ENCODE data around the gene C8A.

Gene C8A

DNA sequence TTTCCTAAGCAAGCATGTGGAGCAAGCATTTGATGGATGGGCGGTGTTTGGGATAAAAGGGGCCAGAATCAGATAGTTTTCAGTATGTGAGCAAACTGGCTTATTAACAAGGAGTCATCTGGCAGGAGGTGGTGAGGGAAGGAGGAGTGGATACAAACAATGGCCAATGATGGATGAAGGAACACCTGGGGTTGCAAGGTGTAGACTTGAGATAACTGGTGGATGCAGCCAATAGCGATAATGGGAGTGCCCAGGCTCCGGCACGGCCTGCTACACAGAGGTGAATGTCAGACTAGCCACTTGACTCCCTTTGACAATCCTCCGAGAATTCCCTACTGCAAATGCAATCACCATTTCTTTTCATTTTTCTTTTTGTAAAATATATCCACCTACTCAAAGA lies 69.5 kb downstream of the C8A start:
- DNase-seq, result no peak

DNA sequence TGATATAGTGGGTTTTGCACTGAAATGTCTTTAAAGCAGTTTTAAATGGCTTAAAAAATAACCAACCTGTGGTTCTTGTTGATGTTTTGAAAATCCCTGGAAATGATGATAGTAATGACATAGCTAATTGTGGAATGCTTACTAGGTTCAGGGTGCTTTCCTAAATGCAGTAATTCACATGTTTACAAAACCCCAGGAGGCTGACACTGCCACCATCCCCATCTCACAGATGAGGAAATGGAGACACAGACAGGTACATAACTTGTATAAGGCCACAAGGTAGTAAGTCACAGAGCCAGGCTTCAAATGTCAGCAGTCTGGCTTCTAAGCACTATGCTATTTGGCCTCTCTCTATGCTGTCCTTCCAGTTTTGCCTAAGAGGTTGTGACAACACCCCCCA lies 70.6 kb downstream of the C8A start:
- DNase-seq, result no peak

DNA sequence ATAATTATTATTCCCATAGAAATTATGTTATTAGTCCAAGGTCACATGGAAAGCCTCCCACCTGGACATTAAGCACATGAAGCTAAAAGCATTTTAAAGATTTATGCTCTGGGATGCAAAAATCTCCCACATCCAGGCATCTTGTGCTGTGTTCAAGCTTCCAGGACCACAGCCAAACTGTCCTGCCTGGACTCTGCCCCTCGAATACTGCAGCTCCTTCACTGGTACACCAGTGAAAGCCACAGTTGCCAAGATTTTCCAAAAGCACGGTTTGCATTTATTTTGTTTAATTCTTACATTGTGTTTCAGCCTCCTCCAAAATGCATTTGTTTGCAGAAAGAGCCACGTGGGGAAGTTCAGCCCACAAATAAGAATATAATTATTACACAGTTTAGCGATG lies 72.6 kb downstream of the C8A start:
- no peak for DNase-seq

DNA sequence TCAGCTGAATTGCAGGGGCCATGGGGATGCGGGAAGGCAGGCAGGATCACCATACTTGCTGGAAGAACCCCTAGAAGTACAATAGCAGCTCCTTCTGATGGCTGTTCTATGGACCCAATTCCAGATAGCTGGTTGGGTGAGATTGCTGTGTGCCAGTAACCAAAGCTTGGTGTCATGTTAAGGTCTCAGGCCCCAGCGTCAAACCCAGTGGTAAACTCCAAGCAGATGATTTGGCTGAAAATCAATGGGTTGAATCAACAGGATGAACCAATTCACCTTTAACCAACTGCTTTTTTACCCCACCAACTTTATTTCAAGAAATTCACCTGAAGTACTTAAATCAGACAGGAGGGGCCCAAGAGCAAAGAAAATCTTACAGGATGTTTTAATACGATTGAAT lies 73.4 kb downstream of the C8A start:
- DNase-seq, result no peak

DNA sequence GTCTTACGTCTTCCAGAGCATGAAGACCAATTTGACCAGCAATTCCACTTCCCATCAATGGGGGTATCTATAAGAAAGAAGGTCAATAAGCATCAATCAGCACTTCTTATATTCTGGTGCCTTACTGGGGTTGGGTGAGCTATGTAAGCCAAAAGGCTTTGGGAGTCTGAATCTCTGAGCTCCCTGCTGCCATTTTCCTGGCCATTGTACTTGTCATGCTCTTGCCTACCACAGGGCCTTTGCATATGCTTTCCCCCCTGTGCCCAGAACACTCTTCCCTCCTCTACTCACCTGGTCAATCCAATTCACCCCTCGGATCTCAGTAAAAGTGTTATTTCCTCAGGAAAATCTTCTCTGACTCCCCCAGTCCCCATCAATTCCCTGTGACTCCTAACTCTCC lies 74.9 kb downstream of the C8A start:
- no peak for DNase-seq

DNA sequence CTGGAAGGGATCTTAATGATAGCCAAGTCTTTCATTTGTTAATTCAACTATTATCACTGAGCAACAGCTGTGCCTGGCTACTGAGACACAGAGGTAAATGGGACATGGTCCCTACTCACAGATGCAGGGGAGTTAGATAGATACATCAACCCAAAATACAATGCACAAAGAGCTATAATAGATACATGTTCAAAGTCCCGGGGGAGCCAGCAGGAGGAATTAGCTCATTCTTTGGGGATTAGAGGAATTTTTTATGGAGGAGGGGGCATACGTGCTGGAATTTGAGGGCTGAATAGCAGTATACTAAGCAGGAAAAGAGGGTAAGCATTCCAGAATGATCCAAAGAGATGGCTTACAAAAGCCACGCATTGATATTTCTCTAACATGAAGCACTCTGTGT lies 76.6 kb downstream of the C8A start:
- DNase-seq, result no peak

DNA sequence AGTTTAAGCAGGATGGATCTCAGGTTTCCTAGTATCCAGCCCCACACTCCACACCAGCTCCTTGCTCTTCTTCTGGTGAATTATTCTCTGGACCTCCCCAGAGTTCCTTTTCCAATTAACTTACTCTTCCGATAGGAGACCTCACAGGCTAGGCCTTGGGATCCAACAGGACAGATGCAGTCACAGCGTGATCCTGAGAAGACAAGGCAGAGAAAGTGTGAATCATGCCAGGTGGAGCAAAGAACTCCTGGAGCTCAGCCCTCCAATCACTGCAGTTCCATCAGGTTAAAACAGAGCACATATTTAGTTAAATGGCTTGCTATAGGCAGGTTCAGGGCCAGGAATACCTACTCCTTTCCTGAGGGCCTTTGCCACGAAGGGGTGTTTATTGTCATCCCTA lies 77.1 kb downstream of the C8A start:
- no peak for DNase-seq

DNA sequence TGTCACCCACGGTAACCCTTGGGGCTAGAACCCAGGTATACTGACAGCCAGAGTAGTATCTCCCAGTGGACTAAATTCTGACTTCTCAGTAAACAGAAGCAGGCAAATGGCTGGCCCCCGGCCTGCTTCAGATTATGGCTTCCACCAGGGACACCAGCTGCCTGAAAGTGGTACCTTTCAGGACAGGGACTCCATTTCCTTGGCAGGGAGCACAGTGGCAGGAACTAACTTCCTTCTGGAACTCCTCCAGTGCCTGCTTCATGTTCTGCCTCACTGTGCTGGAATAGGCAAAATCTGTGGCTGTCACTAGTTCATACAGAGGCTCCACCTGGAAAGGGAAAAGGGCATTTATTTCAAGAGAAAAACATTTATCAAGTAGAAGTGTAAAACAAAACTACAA lies 78.6 kb downstream of the C8A start:
- DNase-seq, result no peak

DNA sequence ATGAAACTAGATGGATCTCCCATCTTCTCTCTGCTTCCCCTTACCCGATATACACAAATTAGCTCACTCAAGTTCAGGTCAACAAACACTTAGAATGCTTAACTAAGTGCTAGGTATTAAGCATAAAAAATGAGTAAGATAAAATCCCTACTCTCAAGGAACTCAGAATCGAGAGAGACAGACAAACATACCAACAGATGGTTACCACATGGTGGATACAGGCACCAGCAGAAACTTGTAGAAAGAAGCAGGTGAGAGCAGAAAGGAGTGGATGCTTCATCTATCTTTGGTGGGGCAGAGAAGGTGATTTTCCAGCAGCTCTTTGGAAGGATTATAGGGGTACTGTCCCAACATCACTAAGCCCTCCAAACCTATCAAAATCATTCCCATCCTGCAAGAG lies 79.0 kb downstream of the C8A start:
- no peak for DNase-seq

DNA sequence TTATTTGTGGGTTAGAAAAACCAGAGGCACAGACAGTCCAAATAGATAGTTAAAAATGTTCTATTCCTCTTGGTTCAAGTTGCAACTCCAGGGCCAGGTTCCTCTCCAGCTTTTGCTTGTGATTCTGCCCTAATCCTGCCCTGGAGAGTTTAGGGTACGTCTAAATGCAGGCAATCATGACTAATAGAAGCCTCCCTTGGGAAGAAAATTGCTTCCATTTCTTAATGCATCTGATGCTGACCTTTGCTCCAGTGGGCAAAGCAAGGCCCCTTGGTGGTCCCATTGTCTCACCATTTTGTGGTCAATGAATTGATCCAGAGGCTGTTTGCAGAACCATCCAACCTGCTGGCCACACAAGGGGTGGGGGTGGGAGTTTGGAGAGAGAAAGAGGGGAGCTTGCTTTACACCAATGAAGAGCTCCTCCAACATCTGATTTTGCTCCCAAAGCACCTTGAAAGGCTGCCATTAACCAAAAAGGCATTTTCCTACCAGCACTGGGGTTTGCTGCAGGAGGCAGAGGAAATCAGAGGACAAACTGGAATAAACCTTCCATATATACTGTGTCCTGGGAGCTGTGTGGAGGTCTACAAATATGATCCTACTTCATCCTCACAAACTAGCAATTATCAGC lies 79.9 kb downstream of the C8A start:
- no peak for DNase-seq

DNA sequence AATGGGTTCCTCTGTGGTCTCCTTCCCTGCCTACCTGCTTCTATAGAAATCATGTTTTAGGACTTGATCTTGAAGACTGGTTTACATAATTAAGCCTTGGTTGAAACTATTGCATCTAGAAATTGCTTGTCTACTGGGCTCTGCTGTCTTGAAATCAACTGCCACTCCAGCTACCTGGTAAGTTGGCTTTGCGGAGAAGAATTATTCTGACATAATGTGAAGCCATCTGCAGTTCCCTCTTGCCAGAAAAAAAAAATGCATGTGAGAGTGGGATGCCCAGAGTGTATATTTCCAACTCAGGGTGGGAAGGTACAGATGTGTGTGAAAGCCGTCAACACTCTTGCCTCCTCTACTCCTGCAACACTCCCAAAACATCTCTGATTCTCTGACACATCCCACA lies 84.0 kb downstream of the C8A start:
- no peak for DNase-seq

DNA sequence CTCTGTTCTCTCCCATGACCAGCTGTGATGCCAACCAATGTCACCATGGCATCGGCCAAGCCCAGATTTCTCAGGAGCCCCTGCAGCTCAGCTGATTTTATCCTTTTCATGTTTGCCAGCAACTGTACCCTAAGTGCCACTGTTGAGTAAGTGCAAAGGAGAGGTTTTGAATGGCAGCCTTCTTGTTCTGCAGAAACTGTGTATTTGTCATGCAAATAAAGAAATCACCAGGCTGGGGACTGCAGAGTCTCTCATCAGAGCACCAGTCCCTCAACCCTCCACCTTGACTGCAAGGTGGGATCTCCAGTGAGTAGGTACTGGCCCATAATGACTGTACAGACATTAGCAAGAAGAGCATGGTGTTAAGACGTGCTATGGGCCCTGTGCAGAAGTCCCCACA lies 84.6 kb downstream of the C8A start:
- DNase-seq, result no peak

DNA sequence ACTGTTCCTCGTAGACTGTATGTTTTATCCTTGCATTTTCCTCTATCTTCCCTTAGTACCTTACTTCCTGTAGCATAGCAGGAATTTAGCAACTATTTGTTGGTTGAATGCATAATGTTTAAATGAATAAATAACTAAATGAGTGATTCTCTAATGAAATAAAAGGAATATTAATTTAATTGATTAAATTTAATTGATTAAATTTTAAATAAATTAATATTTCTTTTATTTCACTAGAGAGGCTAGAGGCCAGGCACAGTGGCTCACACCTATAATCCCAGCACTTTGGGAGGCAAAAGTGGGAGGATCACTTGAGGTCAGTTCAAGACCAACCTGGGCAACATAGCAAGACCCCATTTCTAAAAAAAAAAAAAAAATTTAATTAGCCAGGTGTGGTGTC lies 85.4 kb downstream of the C8A start:
- DNase-seq, result no peak

DNA sequence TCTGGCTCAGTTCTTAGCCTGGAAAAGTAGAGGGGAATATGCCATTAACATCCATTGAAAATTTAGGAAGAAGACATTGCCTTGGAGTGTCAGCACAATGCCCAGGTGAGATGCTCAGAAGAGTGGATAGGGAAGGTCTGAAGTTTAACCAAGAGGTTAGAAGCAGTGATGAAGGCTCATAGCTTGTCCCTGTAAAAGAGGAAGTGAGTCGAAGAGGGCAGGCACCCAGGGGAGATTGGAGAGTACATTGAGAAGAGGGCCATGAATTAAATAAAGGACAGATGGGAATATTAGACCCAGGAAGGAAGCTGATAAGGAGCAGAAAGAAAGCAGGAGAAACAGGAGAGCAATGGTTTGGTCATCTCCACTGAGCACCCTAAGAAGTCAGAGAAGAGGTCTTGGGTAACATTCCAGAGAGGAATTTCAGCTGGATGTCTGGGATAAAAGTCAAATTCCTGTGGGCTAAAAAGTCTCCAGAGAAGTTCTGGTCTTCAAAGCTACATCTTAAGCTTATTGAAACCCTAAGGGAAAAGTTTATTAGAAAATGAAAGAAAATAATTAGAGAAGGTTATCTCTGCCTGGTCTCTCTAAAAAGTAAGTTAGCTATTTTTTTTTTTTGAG lies 93.9 kb downstream of the C8A start:
- no peak for DNase-seq

DNA sequence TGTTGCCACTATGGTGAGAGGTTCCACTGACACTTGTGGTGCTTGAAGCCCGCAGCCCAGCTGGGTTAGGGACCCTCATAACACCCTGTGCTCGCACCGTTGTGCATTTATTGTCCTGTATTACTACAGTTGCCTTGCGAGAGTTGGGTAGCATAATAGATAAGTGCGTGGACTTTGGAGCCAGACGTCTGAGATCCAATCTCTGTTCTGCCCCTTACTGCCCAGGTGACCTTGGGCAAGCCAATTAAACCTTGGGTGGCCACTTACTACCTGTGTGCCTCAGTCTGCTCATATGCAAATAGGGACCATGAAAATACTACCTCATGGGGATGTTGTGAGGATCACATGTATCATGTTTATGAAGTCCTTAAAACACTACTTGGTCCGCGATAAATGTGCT lies 97.9 kb downstream of the C8A start:
- no peak for DNase-seq

DNA sequence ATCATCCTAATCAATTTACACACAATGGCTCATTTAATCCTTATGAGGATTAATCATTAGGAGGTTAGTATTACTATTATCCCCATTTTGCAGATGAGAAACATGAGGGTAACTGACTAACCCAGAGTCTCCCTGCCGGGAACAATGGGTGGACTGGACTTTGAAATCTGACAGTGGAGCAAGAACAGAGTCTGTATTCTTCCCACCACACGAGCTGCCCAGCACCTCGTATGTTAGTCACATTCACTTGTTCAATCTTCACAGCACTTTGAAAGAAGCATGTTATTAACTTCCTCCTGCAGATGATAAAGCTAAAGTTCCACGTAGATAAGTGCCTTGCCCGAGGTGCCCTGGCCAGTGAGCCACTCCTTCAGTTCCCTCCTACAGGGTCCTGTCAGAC lies 98.8 kb downstream of the C8A start:
- no peak for DNase-seq

DNA sequence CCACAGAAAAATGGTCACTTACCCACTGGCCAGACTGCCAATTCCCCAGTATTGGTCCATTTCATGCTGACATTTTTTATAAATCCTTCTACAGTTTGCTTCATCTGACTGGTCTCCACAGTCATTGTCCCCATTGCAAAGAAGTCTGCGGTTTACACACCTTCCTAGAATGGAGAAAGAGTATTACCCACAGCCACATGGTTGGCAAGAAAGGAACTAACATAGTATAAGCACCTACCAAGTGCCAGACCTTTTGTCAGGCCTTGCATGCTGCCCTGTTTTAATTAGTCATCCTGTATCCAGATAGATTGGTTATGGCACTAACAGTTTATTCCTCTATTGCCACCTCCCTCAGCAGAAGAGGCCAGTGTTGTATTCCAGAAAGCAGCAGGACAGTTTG lies 100.1 kb downstream of the C8A start:
- no peak for DNase-seq

DNA sequence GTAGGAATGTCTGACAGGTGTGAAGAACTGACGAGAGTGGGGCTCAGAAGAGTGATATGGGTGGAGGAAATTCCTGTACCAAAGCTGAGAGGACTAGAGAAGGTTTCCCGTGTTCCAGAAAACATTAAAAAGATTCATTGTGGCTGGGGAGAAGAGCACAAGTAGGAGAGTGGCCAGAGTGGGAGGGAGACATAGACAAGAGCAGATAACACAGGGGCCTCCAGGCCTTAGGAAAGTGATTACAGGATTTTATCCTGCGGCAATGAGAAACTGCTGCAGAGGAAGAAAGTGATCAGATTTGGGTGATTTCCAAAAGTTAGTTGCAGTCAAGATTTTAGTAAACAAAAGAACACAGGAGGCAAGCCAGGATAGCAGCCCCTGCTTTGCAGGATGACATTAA lies 103.3 kb downstream of the C8A start:
- DNase-seq, result no peak

DNA sequence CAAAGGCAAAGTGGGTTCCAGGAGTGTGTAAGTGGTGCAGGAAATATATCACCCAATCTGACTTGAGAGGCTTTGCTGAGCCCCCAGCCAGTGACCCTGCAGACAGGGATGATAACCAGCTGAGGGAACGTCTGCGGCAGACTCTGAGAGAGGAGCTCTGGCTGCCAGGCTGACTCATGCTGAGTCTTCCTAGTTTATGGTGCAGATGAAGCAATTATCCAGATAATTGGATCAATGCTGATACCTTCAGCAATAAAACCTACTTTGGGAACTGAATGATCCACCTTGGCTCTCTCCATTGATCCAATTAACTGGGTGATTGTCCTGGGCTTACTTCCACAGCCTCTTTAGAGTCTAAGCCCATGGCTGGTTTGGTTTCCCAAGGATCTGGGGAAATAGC lies 103.9 kb downstream of the C8A start:
- DNase-seq, result no peak

DNA sequence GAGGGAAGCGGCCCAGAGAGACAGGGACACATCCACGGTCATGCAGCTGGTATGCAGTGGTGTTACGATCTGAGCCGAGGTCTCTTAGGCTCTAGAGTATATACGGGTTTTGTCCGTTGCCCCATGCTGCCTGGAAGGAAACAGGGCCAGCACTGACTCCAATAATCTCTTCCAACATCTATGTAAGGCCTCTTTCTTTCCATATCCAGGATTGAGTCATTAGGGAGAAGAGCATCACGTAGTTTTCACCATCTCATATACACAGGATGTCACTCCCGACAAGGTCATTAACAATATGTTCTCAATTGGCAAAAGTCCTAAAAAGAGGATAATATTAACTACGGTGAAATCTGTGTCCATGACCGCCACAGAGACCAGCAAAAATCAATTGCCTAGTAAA lies 106.8 kb downstream of the C8A start:
- no peak for DNase-seq

DNA sequence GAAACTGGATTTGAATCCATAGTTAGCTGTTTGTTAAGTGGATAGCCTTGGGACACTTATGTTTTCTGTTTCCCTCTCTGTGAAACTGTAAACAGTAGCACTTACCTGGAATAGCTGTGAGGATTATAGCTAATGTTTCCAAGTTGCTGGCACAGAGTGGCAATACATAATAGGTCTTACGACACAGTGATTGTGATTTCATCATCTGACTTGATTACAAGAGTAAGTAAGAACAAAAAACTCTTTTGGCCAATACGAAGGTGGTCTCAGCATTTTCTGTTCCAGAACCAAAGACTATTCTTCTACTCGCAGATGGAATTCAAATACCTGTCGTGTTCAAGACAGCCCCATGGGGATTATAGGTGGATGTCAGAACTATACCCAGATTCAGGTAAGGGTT lies 109.1 kb downstream of the C8A start:
- no peak for DNase-seq

DNA sequence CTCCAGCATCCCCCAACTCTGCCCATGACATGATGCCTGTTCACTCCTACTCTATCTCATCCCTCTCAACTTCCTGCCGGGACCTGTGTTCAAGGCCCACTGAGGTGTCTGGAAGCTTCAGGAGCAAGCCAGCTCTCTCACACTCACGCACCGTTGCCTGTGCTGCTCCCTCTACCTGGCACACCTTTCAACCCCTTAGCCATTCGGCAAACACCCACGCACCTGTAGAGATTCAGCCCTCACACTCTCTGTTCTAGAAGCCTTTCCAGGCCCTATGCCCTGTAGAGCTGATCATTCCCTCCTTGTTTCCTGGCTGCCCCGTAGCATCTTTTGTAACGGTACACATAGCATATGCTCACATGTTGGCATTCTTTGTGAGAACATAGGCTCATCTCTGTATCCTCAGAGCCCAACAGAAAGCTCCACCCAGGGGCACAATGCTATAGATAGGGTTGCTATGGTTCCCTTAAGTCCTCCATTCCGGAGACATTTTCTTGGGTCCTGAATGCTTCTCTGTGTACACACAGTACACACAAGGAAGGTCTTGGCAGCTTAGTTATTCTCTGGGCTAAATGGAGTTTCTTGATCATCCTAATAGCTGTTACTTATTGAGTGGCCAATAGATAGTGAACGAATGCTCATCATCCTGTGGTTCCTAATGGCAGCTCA lies 109.9 kb downstream of the C8A start:
- DNase-seq, result no peak

DNA sequence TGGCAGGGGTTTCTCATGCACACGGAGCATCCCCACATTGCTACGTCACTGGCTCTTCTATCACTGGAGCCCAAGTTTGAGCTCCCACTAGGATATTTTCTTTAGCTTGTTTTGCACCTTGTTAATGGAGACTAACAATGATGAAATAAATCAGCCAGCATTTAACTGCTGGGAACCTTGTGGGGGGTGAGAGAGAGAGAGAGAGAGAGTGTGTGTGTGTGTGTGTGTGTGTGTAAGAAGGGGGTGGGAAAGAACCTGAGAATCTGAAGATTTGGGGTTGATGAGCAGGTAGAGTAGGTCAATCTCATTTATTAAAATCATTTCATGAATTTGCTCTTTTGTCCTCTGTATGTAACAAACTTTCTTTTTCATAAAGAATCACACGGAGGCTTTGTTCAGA lies 110.6 kb downstream of the C8A start:
- DNase-seq, result no peak
